ENCODE results near the gene CFP. TPM values are rescaled to one million over a fixed set of nuclear protein-coding genes. Genes with fewer than 3 reads are reported as not detected.

The CFP gene
- total and polyA plus RNA-seq, 2 experiments from 2014 or later: 0.17 to 0.23 TPM

GRCh38 chrX:47597222-47597621 is 32.5 kb downstream of the CFP start:
- Histone ChIP-seq H4K20me1 (ENCODE audit: insufficient read depth, poor library complexity, severe bottlenecking) (no peaks in the 10 kb centered on the region), H3K9me3 (ENCODE audit: low read depth) (no peaks in the 10 kb centered on the region), H3K4me3 (no peak overlapping the region), H3K9me2 (replicated peaks; ENCODE audit: insufficient read depth) (no peaks in the 10 kb centered on the region), H3K4me2 (no peak overlapping the region), H2AFZ (no peak overlapping the region), H3K27me3 (no peaks in the 10 kb centered on the region), H3K4me1 (ENCODE audit: insufficient read depth) (peaks cover 3% of the 10 kb centered on the region), H3K79me2 (no peaks in the 10 kb centered on the region), H3K36me3 (replicated peaks; ENCODE audit: insufficient read depth, low read depth) (no peaks in the 10 kb centered on the region), H3K27ac (peak overlapping the region; percentile 72)
- TF ChIP-seq, protein P1, sequence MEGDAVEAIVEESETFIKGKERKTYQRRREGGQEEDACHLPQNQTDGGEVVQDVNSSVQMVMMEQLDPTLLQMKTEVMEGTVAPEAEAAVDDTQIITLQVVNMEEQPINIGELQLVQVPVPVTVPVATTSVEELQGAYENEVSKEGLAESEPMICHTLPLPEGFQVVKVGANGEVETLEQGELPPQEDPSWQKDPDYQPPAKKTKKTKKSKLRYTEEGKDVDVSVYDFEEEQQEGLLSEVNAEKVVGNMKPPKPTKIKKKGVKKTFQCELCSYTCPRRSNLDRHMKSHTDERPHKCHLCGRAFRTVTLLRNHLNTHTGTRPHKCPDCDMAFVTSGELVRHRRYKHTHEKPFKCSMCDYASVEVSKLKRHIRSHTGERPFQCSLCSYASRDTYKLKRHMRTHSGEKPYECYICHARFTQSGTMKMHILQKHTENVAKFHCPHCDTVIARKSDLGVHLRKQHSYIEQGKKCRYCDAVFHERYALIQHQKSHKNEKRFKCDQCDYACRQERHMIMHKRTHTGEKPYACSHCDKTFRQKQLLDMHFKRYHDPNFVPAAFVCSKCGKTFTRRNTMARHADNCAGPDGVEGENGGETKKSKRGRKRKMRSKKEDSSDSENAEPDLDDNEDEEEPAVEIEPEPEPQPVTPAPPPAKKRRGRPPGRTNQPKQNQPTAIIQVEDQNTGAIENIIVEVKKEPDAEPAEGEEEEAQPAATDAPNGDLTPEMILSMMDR (IDR thresholded peaks at IDR 0.05; ENCODE audit: poor library complexity): no peak
- DNase-seq (ENCODE audit: low spot score): no peak
- WGBS (ENCODE audit: low lambda C conversion rate, missing lambda C conversion rate): 86% methylated on average over 3 of the region's 3 CpGs

- no peaks in the 10 kb centered on the region for H3K27me3 ChIP-seq
- no peak for DNase-seq (ENCODE audit: low spot score)
- H3K79me2 ChIP-seq: no peaks in the 10 kb centered on the region
- H2AFZ ChIP-seq: no peak overlapping the region
- H3K4me3 ChIP-seq: no peak overlapping the region
- H3K4me1 ChIP-seq (ENCODE audit: insufficient read depth): peaks cover 3% of the 10 kb centered on the region
- no peaks in the 10 kb centered on the region for H3K9me2 ChIP-seq (replicated peaks; ENCODE audit: insufficient read depth)
- H3K9me3 ChIP-seq (ENCODE audit: low read depth): no peaks in the 10 kb centered on the region
- WGBS (ENCODE audit: low lambda C conversion rate, missing lambda C conversion rate): 40% methylated on average over 2 of the region's 2 CpGs
- H3K4me2 ChIP-seq: no peak overlapping the region
- TF ChIP-seq EZH2phosphoT487 (IDR thresholded peaks at IDR 0.05; ENCODE audit: low read depth, severe bottlenecking, unreplicated experiment) (no peak), EZH2 (IDR thresholded peaks at IDR 0.05; ENCODE audit: borderline replicate concordance) (no peak)
- TF ChIP-seq, protein P1 (IDR thresholded peaks at IDR 0.05; ENCODE audit: poor library complexity): no peak
- H3K36me3 ChIP-seq (replicated peaks; ENCODE audit: insufficient read depth, low read depth): no peaks in the 10 kb centered on the region
- H4K20me1 ChIP-seq (ENCODE audit: insufficient read depth, poor library complexity, severe bottlenecking): no peaks in the 10 kb centered on the region
- peak overlapping the region; percentile 72 for H3K27ac ChIP-seq
These were observed 33.5 kb downstream of the CFP start for GRCh38 chrX:47596256-47596655.

DNA sequence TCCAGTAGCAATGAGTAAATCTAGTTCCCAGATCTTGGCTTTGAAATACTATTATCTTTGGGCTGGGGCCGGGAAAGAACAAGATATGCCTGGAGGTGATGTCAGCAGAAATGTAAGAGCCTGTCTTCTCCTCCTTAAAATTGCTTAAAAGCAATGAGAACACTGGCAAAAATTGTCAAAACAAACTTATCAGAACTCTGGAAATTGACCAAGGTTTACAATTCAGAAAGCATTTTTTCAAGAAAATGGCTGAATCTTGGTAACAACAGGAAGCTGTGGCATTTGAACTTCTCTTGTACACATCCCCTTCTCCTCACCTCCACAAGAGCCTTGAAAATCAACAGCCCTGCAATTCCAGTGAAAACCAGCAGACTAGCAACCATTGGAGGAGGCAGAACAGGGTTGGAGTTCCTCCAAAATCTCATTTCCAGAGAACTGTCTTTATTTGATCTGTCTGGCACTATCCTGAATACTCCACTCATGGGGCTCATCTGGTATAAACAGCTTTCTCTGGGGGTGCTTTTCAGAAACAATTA is 33.9 kb downstream of the CFP start:
- Histone ChIP-seq H3K9me3 (ENCODE audit: low read depth) (no peaks in the 10 kb centered on the region), H3K4me1 (ENCODE audit: insufficient read depth) (peaks cover 3% of the 10 kb centered on the region), H2AFZ (no peak overlapping the region), H3K4me3 (no peak overlapping the region), H3K36me3 (replicated peaks; ENCODE audit: insufficient read depth, low read depth) (no peaks in the 10 kb centered on the region), H3K79me2 (no peaks in the 10 kb centered on the region), H3K9me2 (replicated peaks; ENCODE audit: insufficient read depth) (no peaks in the 10 kb centered on the region), H4K20me1 (ENCODE audit: insufficient read depth, poor library complexity, severe bottlenecking) (no peaks in the 10 kb centered on the region), H3K4me2 (no peak overlapping the region), H3K27me3 (no peaks in the 10 kb centered on the region), H3K27ac (peak overlapping the region; percentile 72)
- DNase-seq (ENCODE audit: low spot score): no peak
- TF ChIP-seq EZH2 (IDR thresholded peaks at IDR 0.05; ENCODE audit: borderline replicate concordance) (no peak), EZH2phosphoT487 (IDR thresholded peaks at IDR 0.05; ENCODE audit: low read depth, severe bottlenecking, unreplicated experiment) (no peak)
- TF ChIP-seq, protein P1 (IDR thresholded peaks at IDR 0.05; ENCODE audit: poor library complexity): no peak
- 54% methylated on average over 1 of the region's 1 CpG for WGBS (ENCODE audit: low lambda C conversion rate, missing lambda C conversion rate)

- Histone ChIP-seq H3K36me3 (replicated peaks; ENCODE audit: insufficient read depth, low read depth) (no peaks in the 10 kb centered on the region), H3K4me2 (no peak overlapping the region), H3K79me2 (no peaks in the 10 kb centered on the region), H3K27me3 (no peaks in the 10 kb centered on the region), H3K4me1 (ENCODE audit: insufficient read depth) (peaks cover 3% of the 10 kb centered on the region), H4K20me1 (ENCODE audit: insufficient read depth, poor library complexity, severe bottlenecking) (no peaks in the 10 kb centered on the region), H3K27ac (no peak overlapping the region), H3K9me2 (replicated peaks; ENCODE audit: insufficient read depth) (no peaks in the 10 kb centered on the region), H2AFZ (no peak overlapping the region), H3K4me3 (no peak overlapping the region), H3K9me3 (ENCODE audit: low read depth) (no peaks in the 10 kb centered on the region)
- no peak for DNase-seq (ENCODE audit: low spot score)
- WGBS (ENCODE audit: low lambda C conversion rate, missing lambda C conversion rate): 70% methylated on average over 4 of the region's 4 CpGs
- TF ChIP-seq EZH2phosphoT487 (IDR thresholded peaks at IDR 0.05; ENCODE audit: low read depth, severe bottlenecking, unreplicated experiment): no peak
- TF ChIP-seq EZH2 (IDR thresholded peaks at IDR 0.05; ENCODE audit: borderline replicate concordance): no peak
- TF ChIP-seq, protein P1 (IDR thresholded peaks at IDR 0.05; ENCODE audit: poor library complexity): no peak
These were observed 36.2 kb downstream of the CFP start for GRCh38 chrX:47593522-47593921.

Data from hepatocyte (in vitro differentiated cells).